GM18519 (cell line): Measurements from ENCODE around the gene DKKL1.

ENCODE experiments used
- ATAC-seq: cut with Tn5 transposase; IDR thresholded peaks from one replicate; pipeline ENCODE4 v1.9.1; 2021; ENCODE audit warnings: mild to moderate bottlenecking, moderate library complexity; ENCODE audit not compliant: unreplicated experiment, low FRiP score

DKKL1 gene

GRCh38 chr19:49337267-49338022 lies 26.2 kb upstream of the DKKL1 start:
- ATAC-seq: no peak

- ATAC-seq: no peak
Observed at GRCh38 chr19:49338023-49338677, 25.5 kb upstream of the DKKL1 start.

DNA sequence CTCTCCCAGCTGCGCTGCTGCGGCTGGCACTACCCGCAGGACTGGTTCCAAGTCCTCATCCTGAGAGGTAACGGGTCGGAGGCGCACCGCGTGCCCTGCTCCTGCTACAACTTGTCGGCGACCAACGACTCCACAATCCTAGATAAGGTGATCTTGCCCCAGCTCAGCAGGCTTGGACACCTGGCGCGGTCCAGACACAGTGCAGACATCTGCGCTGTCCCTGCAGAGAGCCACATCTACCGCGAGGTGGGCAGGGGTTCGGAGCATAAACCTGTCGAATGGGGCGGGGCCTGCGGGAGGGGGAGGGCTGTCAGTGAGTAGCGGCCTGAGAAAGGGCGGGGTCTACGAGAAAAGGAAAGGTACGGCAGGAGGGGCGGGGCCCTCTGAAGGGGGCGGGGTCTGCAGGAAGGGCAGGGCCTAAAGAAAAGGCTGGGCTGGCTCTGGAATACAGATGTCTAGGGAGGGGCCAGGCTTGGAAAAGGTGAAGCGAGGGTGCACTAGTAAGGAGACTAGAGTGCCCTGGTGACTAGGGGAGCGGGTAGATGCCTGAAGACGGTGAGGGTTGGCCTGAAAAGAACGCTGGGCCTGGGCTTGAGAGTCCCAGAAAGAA lies 24.9 kb upstream of the DKKL1 start:
- no peak for ATAC-seq

- ATAC-seq: no peak
Observed at GRCh38 chr19:49339301-49340068, 24.2 kb upstream of the DKKL1 start.

GRCh38 chr19:49340069-49340864 lies 23.4 kb upstream of the DKKL1 start:
- ATAC-seq: no peak

DNA sequence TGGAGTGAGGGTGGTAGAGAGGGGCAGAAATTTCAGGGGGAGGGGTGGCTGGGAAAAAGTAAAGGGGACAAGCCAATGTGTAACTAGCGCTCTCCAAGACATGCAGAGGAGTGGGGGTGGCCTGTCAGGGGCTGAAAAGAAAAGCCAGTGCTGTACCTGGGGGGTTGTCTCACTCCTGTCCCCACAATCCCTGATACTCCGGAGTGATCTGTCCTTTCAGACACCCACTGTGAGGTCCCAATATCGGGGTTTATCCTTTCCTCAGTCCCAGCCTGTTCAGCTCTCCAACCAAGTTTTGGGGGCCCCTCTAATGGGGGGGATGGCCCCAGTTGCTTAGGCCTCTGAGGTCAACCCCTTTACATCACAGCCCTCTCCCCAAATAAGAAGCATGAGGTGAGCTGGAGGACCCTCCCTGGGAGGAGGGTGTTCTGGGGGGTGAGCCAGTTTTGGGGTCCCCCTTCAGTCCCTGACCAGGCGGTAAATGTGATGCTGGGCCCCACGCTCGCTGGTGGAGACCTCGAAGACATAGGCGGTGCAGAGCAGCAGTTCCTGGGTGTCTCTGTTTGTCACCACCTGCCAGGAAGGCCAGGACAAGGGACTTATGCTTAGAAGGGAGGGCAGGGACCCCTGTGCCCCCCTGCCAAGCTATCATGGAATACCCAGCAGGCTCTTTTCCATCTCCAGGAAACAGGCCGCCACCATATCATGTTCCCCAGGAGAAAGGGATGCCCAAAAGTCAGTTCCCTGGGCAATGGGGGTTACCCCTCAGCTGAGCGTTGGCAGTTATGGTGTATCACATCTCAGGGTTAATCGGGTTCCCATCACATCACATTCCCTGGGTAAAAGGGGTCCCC lies 22.6 kb upstream of the DKKL1 start:
- no peak for ATAC-seq

DNA sequence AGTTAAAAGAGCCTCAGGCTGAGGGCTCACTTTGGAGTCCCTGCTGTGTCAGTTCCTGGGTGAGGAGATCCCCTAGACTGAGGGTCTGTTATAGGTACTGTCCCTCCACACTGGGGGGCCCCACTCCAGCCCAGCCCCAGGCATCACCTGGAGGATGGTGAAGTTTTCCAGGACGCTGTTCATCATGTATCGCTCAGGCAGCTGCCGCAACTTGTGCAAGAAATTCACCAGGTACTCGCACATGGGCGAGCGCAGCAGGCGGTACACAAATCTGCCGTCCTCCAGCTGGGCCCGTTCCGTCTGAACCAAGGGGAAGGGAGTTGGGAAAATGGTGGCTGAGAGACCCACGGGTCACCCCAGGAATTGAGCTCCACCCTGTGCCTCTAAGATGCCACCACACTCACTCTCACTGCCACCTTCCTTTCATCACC lies 21.4 kb upstream of the DKKL1 start:
- no peak for ATAC-seq

GRCh38 chr19:49343123-49343522 lies 20.6 kb upstream of the DKKL1 start:
- ATAC-seq: no peak

- ATAC-seq: no peak
Observed at GRCh38 chr19:49344505-49345423, 18.9 kb upstream of the DKKL1 start.

DNA sequence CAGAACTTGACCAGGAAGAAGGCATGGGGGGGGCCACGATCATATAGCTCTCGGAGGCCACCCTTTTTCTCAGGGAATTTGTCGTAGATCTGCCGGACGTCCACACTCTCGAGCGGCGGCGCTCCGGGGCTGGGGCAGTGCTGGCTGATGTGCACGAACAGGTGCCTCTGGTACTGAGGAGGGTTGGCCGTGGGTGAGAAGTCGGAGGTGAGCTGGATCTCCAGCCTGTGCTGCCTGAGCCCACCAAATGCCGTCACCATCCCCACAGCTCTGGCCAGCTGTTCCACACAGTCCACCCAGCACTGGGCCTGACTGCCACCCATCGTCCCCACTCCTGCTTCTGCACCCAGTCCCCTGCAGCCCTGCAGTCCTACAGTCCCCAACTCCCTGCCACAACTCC lies 16.5 kb upstream of the DKKL1 start:
- ATAC-seq: no peak

GRCh38 chr19:49347835-49348234 lies 15.8 kb upstream of the DKKL1 start:
- no peak for ATAC-seq

- no peak for ATAC-seq
Observed at GRCh38 chr19:49348305-49349189, 15.1 kb upstream of the DKKL1 start.

DNA sequence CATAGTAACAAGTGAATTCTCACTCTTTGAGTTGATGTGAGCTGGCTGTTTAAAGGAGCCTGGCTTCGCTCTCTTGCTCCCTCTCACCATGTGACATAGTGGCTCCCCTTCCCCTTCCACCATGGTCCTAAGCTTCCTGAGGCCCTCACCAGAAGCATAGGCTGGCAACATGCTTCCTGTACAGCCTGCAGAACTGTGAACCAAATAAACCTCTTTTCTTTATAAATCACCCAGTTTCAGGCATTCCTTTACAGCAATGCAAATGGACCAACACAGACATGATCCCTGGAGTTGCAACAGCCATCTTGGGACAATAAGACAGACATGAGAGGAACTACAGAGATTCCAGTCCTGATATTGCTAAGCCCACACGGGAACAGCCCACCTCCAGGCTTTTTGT lies 14.1 kb upstream of the DKKL1 start:
- ATAC-seq: no peak

DNA sequence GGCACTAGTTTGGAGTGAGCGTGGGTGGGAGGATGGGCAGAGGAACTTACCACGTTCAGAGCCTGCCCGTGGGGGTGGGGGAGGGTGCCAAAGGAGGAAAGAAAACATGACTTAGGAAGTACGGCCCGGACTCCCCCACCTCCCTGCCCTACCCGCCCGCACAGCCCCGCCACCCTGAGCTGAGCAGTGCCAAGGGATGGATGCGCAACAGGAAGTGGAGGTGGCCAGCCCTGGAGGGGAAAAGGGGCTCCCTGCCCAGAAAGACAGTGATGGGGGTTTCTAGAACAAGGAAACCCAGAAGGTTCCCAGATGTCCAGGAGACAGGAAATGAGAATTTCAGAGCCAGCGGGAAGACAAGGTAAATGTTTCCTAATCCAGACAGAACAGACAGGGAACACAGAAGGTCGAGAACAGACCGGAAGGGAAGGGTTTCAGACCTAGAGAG lies 7.7 kb upstream of the DKKL1 start:
- ATAC-seq: no peak

DNA sequence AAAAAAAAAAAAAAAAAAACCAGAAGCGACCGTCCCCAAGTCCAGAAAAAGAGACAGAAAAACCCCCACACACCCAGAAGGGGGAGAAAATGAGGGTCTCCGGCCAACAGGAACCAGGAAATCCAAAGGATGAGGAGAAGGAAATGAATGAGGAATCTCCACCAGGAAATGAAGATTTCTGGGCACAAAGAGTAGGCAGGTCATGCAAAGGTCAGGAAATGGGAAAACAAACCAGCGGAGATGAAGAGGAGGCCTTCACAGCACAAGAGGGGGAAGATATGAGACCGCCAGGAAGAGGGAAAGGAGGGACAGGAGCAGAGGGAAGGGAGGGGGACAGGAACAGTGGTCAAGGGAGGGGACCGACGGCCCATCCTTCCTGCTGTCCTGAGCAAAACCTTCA lies 7.3 kb upstream of the DKKL1 start:
- no peak for ATAC-seq

GRCh38 chr19:49357186-49357585 lies 6.5 kb upstream of the DKKL1 start:
- no peak for ATAC-seq
